Heart left ventricle (tissue), 16 donors: ENCODE results near the gene PI4KA. TPM values are rescaled to one million over a fixed set of nuclear protein-coding genes. Genes with fewer than 3 reads are reported as not detected.

Experiments used
- ATAC-seq, 4 donors: fragments of 200-7000 bp; cut with Tn5 transposase; one replicate each; pipeline ENCODE4 v1.9.1; 2020 to 2022; ENCODE audit warnings: moderate library complexity in 4 of 4, mild to moderate bottlenecking in 3 of 4, moderate number of reproducible peaks in 1 of 4
- DNase-seq, 5 donors: peaks; one replicate each; pipeline ENCODE4 v3.0.0-alpha.2; 2020
- H3K27ac ChIP-seq, 12 donors: fragments of 200-600 bp; sonication (generic) in 4 of 12; one replicate each; pipeline versions ENCODE4 v1.5.0 to v1.8.0; 2016 to 2022; ENCODE audit warnings: mild to moderate bottlenecking in 2 of 12
- H3K27me3 ChIP-seq, 9 donors: fragments of 200-600 bp; sonication (generic) in 2 of 9; one replicate each; pipeline versions ENCODE4 v1.5.1 to v1.8.0; 2016 to 2022; ENCODE audit warnings: mild to moderate bottlenecking in 3 of 9
- H3K36me3 ChIP-seq, 9 donors: fragments of 200-600 bp; sonication (generic) in 2 of 9; one replicate each; pipeline versions ENCODE4 v1.5.0 to v1.8.0; 2018 to 2022; ENCODE audit warnings: mild to moderate bottlenecking in 2 of 9
- H3K4me1 ChIP-seq, 12 donors: fragments of 200-600 bp; sonication (generic) in 4 of 12; one replicate each; pipeline versions ENCODE4 v1.5.0 to v1.8.0; 2016 to 2022; ENCODE audit warnings: mild to moderate bottlenecking in 3 of 12
- H3K4me3 ChIP-seq, 12 donors: fragments of 200-600 bp; sonication (generic) in 4 of 12; one replicate each; pipeline versions ENCODE4 v1.5.0 to v1.8.0; 2017 to 2022; ENCODE audit warnings: mild to moderate bottlenecking in 9 of 12, moderate library complexity in 4 of 12
- H3K9me3 ChIP-seq, 12 donors: fragments of 200-600 bp; sonication (generic) in 4 of 12; one replicate each; pipeline versions ENCODE4 v1.5.0 to v1.8.0; 2016 to 2022; ENCODE audit warnings: mild to moderate bottlenecking in 1 of 12
- POLR2A ChIP-seq, 2 donors: fragments of 450-650 bp; IDR thresholded peaks; one replicate each; pipeline ENCODE4 v1.6.1; 2017; ENCODE audit warnings: antibody characterized with exemption in 2 of 2, mild to moderate bottlenecking in 2 of 2, moderate library complexity in 2 of 2
- WGBS, 4 donors: extraction: QIAGEN DNeasy Blood & Tissue Kit in 2 of 4; methylation state at CpG; one replicate each; pipeline versions ENCODE4 v1.1.5 to v1.1.7; 2013 to 2018; 5-methylcytosine and 5-hydroxymethylcytosine counted together
- intact Hi-C, 10 donors: fragments of 100-400 bp; cut with DNase I; formaldehyde crosslinking; loops; one replicate each; pipeline versions ENCODE4 v1.11.1 to v1.14.2; 2022
- polyA plus RNA-seq, 2 donors: library from polyadenylated mRNA; stranded (reverse); fragments of 200-250 nt; gene quantifications; one replicate each; pipeline ENCODE4 v1.2.3, GENCODE V29; 2013
- total RNA-seq, 9 donors: library from RNA; depleted of rRNA in 2 of 9; stranded (reverse); fragments of >200 nt in 2 of 9; fragmentation: NEBNext Ultra II Directional in 3 of 9; extraction: Animal tissue kit (Norgen Biotek cat#: 25700) in 3 of 9; gene quantifications; one replicate each; pipeline versions ENCODE4 v1.1.0 to v1.2.4, GENCODE V29; 2016 to 2023
- TF ChIP-seq, protein P1 (sequence below), 12 donors: fragments of 200-600 bp; sonication (generic) in 4 of 12; IDR thresholded peaks; one replicate each; pipeline versions ENCODE4 v1.5.0 to v1.8.0; 2018 to 2022; ENCODE audit warnings: antibody characterized with exemption in 12 of 12, mild to moderate bottlenecking in 5 of 12
- donor health status: ischemic (EF 13 %, LVEDD 7.1; RV severe dilation, severe dysfunction).
- donor health status: healthy with polysubstance abuse.
- donor health status: DM: no; HTN: yes; CAD: no.
- donor health status: DM: no; HTN: no; CAD: no.
- donor health status: ischemic (EF 25% LVEDD 6.9; RV normal size, moderate dysfunction).
- donor health status: ischemic (EF 25% LVEDD 5.7; RV mildly dilated, moderate dysfunction).
- donor health status: healthy.
- donor health status: DM: yes; HTN: yes; CAD: no.
- donor health status: ischemic (EF 35%, LVEDD 5.7; RV mildly dilated, moderate dysfunction).
- donor health status: nonischemic (EF 11% LVEDD 7.7; RV severe dilation, severe dysfunction).
- donor health status: DM: yes; HTN: yes; CAD: no.
- donor health status: PGD.
- donor health status: ischemic (EF 29% LVEDD 5.4; RV normal size, mild dysfunction).
- donor health status: nonischemic (EF 23%, LVEDD 6.1; RV moderate dilation, normal function).

The PI4KA gene
- total and polyA plus RNA-seq, 11 donors: 20.6 to 66.4 (median 46.9) TPM

DNA sequence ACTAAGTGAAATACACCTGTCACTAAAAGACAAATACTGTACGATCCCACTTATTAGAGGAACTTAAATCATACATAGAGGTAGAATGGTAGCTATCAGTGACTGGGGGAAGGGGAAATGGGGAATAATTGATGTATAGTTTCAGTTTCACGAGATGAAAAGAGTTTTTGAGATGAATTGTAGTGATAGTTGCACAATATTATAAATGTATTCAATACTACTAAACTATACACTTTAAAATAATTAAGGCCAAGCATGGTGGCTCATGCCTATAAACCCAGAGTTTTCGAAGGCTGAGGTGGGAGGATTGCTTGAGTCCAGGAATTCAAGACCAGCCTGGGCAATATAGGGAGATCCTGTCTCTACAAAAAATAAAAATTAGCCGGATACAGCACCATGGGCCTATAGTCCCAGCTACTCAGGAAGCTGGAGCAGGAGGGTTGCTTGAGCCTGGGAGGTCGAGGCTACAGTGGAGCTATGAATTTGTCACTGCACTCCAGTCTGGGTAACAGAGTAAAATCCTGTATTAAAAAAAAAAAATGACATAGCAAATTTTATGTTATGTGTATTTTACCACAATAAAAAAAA, 44.3 kb downstream of the PI4KA start:
- TF ChIP-seq, protein P1, sequence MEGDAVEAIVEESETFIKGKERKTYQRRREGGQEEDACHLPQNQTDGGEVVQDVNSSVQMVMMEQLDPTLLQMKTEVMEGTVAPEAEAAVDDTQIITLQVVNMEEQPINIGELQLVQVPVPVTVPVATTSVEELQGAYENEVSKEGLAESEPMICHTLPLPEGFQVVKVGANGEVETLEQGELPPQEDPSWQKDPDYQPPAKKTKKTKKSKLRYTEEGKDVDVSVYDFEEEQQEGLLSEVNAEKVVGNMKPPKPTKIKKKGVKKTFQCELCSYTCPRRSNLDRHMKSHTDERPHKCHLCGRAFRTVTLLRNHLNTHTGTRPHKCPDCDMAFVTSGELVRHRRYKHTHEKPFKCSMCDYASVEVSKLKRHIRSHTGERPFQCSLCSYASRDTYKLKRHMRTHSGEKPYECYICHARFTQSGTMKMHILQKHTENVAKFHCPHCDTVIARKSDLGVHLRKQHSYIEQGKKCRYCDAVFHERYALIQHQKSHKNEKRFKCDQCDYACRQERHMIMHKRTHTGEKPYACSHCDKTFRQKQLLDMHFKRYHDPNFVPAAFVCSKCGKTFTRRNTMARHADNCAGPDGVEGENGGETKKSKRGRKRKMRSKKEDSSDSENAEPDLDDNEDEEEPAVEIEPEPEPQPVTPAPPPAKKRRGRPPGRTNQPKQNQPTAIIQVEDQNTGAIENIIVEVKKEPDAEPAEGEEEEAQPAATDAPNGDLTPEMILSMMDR (IDR thresholded peaks at IDR 0.05): no peak
- TF ChIP-seq POLR2A (IDR thresholded peaks at IDR 0.05): no peak
- Histone ChIP-seq H3K27me3 (no peaks in the 10 kb centered on the region), H3K4me3 (no peak overlapping the region), H3K4me1 (no peaks in the 10 kb centered on the region), H3K27ac (no peak overlapping the region), H3K9me3 (no peaks in the 10 kb centered on the region), H3K36me3 (peaks cover 0 to 100% (median 95%) of the 10 kb centered on the region in 9 donors)
- DNase-seq: no peak
- WGBS, 4 donors: 92 to 96% (median 94%) methylated on average over 5 of the region's 5 CpGs
- no peak for ATAC-seq
- intact Hi-C loops: no loop called here

DNA sequence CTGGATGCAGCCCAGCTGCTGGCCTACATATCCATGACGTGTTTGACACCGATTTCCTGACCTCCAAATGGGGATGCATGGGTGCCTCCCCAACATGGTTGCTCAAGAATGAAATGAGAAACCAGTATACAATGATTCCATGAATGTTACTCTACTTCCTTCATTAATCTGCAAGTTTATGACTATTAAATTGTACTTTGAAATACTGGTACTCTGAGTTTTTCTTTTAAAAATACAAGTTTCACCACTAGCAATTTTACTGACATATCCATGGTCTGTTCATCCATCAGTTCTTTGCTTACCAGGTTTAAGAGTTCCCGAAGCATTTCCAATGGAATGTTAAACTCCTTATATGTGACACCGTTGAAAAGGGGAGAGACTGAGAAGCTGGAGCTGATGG, 45.6 kb downstream of the PI4KA start:
- H3K9me3 ChIP-seq: no peaks in the 10 kb centered on the region
- no peak overlapping the region for H3K27ac ChIP-seq
- no peaks in the 10 kb centered on the region for H3K27me3 ChIP-seq
- DNase-seq: no peak
- peaks cover 0 to 99% (median 93%) of the 10 kb centered on the region in 9 donors for H3K36me3 ChIP-seq
- TF ChIP-seq, protein P1 (IDR thresholded peaks at IDR 0.05): no peak
- no peak for TF ChIP-seq POLR2A (IDR thresholded peaks at IDR 0.05)
- intact Hi-C loops: no loop called here
- ATAC-seq: no peak
- 85 to 94% (median 92%) methylated on average over 4 of the region's 4 CpGs for WGBS, 4 donors
- H3K4me3 ChIP-seq: no peak overlapping the region
- no peaks in the 10 kb centered on the region for H3K4me1 ChIP-seq

DNA sequence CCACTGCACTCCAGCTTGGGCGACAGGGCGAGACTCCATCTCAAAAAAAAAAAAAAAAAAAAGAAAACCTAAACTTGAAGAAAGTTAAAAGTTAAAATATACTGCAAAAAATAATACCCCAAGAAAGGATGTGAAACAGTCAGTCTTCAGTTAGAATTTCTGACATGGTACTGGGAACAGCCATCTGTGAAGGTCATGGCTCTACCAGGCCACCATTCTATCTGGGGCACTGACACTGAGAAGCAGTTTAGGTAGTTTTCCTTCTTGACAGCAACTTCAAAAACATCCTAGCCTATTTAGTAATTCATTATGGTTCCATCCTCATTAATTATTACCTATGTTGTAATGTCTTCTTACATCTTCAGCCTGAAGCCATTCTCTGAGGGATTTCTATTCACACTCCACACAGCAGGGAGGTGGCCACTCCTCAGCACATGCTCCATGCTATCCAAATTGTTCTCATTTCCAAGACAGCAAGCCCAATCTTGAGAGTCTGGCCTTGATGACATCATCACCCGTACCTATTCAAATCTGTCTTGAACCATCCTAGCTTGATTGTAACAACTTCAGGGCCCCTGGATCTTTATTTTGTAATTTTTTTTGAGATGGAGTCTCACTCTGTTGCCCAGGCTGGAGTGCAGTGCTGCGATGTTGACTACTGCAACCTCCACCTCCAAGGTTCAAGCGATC, 46.5 kb downstream of the PI4KA start:
- intact Hi-C loops: no loop called here
- Histone ChIP-seq H3K4me1 (no peaks in the 10 kb centered on the region), H3K27ac (no peak overlapping the region), H3K4me3 (no peak overlapping the region), H3K36me3 (peaks cover 0 to 97% (median 93%) of the 10 kb centered on the region in 9 donors), H3K9me3 (no peaks in the 10 kb centered on the region), H3K27me3 (no peaks in the 10 kb centered on the region)
- WGBS, 4 donors: 95 to 100% (median 99%) methylated on average over 5 of the region's 5 CpGs
- ATAC-seq (no peak), DNase-seq (no peak)
- no peak for TF ChIP-seq POLR2A (IDR thresholded peaks at IDR 0.05)
- TF ChIP-seq, protein P1 (IDR thresholded peaks at IDR 0.05): no peak

DNA sequence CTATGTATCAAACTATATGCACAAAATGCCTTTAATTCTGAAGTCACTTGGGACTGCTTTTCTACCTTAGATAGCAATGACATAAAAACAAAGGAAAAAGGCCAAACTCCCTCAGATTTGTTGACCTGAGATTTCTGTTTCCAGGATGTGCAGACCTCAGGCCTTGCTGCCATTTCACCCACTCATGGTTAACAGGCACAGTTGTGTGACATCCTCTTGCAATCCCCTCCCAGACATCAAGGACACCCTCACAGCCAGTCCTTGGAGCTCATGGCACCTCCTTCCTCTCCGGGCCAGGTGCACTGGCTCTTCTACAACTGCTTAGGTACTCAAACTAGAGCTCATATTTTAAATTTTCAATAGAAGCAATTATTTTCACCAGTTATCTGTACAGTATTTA, 47.4 kb downstream of the PI4KA start:
- intact Hi-C loops: no loop called here
- H3K36me3 ChIP-seq: peaks cover 0 to 97% (median 93%) of the 10 kb centered on the region in 9 donors
- ATAC-seq (no peak), DNase-seq (no peak)
- H3K9me3 ChIP-seq: no peaks in the 10 kb centered on the region
- 93 to 100% (median 94%) methylated on average over 1 of the region's 1 CpG for WGBS, 4 donors
- no peaks in the 10 kb centered on the region for H3K4me1 ChIP-seq
- no peak for TF ChIP-seq POLR2A (IDR thresholded peaks at IDR 0.05)
- TF ChIP-seq, protein P1 (IDR thresholded peaks at IDR 0.05): no peak
- no peak overlapping the region for H3K27ac ChIP-seq
- H3K27me3 ChIP-seq: no peaks in the 10 kb centered on the region
- no peak overlapping the region for H3K4me3 ChIP-seq
